H1 (cell line): ENCODE data around the gene PAQR9. TPM values are rescaled to one million over a fixed set of nuclear protein-coding genes. Genes with fewer than 3 reads are reported as not detected.

Experiments used
- BACH1 ChIP-seq: IDR thresholded peaks from 2 replicates; pipeline ENCODE4 v1.6.1; 2012; ENCODE audit warnings: low read length, improper control_type of control experiment
- FOSL1 ChIP-seq: IDR thresholded peaks from 2 replicates; pipeline ENCODE4 v1.6.1; 2011; ENCODE audit warnings: mild to moderate bottlenecking, low read depth, low read length, moderate library complexity; ENCODE audit not compliant: insufficient read depth
- GTF2F1 ChIP-seq: IDR thresholded peaks from 2 replicates; pipeline ENCODE4 v1.6.1; 2012; ENCODE audit warnings: low read depth, low read length, improper control_type of control experiment, borderline replicate concordance
- HDAC6 ChIP-seq: IDR thresholded peaks from one replicate; pipeline ENCODE4 v1.7.1; 2012; ENCODE audit warnings: low read depth, mild to moderate bottlenecking, inconsistent platforms, low read length, moderate library complexity
- PHF8 ChIP-seq: fragments of 200-600 bp; sonication (generic); conservative IDR thresholded peaks from 2 replicates; pipeline ENCODE4 v1.7.1; 2012; ENCODE audit warnings: low read depth, mild to moderate bottlenecking, inconsistent platforms, low read length, moderate library complexity
- TAF7 ChIP-seq: optimal IDR thresholded peaks from 2 replicates; pipeline ENCODE3; 2011; ENCODE audit warnings: low read depth, mild to moderate bottlenecking, inconsistent platforms, low read length, moderate library complexity, borderline replicate concordance
- polyA plus RNA-seq, 7 experiments: library from polyadenylated mRNA; depleted of rRNA in 3 of 7; stranded (reverse) in 5 of 7; unstranded in 2 of 7; fragments of >200 nt in 5 of 7; fragments of 200-250 nt in 2 of 7; gene quantifications; 1 replicate in 5 of 7; 2 replicates in 1 of 7; 4 replicates in 1 of 7; pipeline versions ENCODE4 v1.2.1 to v1.2.3, GENCODE V29; 2011 to 2013; ENCODE audit warnings: missing spikeins in 2 of 7, mixed read lengths in 2 of 7
- total RNA-seq: library from RNA; stranded (reverse); fragmentation: NEBNext Ultra II Directional; extraction: Animal tissue kit (Norgen Biotek cat#: 25700); gene quantifications from 2 replicates; pipeline ENCODE4 v1.2.1, GENCODE V29; 2021

PAQR9 gene
- total and polyA plus RNA-seq, 2 of the 8 experiments (the other 6 are each of a cell fraction or from before 2014, with no cell fraction given) = 2.6 to 5.2 TPM

- TF ChIP-seq FOSL1 = no peak
- TF ChIP-seq TAF7 = peak; percentile 14
- peak; percentile 87 for TF ChIP-seq PHF8
- TF ChIP-seq HDAC6 = no peak
- TF ChIP-seq GTF2F1 = no peak
- TF ChIP-seq BACH1 = no peak
These were observed 38.1 kb upstream of the PAQR9 start, which contains the start of gene U2SURP (continued) for GRCh38 chr3:143001369-143002082.
